ENCODE results near the gene SNN.

The SNN gene
- total RNA-seq = 3.8 to 18.8 (median 10.1) reads per million in 9 experiments

DNA sequence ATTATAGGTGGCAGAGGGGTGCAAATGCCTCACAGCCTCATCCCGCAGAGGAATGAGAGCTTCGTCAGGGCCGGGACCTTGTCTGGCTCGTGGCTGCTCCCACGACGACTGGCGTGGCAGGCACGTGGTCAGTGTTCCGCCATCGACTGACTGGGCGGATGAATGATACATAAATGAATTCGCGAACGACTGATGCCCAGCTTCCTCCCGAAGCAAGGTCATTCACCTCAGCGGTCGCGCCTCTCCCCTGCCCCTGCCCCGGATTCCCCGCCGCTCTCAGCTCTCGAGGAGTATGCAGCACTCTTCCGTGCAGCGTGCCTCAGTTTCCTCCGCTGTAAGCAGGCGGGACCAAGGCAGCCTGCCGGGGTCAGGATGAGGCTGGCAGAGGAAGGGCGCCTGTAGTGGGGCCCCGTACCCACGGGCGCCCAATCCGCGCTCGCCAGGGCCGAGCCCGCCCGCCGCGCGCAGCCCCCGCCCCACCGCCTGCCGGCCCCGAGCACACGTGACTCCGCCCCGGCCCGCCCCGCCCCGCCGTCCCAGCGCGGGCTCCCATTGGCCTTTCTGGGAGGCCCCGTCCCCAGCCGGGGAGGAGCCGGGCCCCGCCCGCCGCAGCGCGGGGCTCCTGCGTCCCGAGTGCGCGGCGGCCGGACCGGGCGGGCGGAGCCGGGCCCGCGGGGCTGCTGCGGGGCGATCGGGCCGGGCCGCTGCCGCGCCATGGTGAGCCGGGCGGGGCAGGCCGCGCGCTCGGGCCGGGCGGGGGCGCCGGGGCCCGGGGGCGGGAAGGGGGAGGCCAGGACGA, at the start of gene SNN:
TSS of gene SNN (plus strand) at position 632 of the 799 bp plus-strand sequence. CDS start 7,605 bp downstream, outside the sequence.
- Mint-ChIP-seq H3K27me3 (no peaks in the 10 kb centered on the region), H3K36me3 (ENCODE audit: insufficient read depth) (peaks cover 24% of the 10 kb centered on the region), H3K9me3 (no peaks in the 10 kb centered on the region), H3K4me1 (ENCODE audit: low read depth in 2 of 2) (peaks cover 41 to 46% of the 10 kb centered on the region in 2 donors), H3K27ac (no peak within 1 kb of the TSS), H3K4me3 (peak within 1 kb of the TSS; percentile 70 to 76)
- DNase-seq = peak; percentile 75 to 81 (median 77)
- ATAC-seq (replicated peaks) = peak; percentile 90

DNA sequence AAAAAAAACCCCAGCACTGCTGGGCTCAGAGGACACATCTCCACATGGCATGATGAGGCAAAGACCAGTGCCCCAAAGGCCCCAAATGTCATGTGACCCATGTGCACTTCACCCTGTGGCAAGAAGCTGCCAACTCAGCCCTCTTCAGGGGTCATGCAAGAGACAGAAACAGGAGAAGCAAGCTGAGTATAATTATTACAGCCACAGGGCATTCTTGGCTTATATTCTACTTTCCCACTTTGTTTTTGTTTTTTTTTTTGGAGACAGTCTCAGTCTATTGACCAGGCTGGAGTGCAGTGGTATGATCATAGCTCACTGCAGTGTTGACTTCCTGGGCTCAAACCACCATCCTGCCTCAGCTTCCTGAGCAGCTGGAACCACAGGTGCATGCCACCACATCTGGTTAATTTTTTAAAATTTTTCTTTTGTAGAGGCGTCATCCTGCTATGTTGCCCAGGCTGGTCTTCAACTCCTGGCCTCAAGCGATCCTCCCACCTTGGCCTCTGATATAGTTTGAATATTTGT, 48.9 kb upstream of the SNN start:
- no peaks in the 10 kb centered on the region for H3K27me3 Mint-ChIP-seq
- DNase-seq = peak; percentile 21 to 36 (median 28)

DNA sequence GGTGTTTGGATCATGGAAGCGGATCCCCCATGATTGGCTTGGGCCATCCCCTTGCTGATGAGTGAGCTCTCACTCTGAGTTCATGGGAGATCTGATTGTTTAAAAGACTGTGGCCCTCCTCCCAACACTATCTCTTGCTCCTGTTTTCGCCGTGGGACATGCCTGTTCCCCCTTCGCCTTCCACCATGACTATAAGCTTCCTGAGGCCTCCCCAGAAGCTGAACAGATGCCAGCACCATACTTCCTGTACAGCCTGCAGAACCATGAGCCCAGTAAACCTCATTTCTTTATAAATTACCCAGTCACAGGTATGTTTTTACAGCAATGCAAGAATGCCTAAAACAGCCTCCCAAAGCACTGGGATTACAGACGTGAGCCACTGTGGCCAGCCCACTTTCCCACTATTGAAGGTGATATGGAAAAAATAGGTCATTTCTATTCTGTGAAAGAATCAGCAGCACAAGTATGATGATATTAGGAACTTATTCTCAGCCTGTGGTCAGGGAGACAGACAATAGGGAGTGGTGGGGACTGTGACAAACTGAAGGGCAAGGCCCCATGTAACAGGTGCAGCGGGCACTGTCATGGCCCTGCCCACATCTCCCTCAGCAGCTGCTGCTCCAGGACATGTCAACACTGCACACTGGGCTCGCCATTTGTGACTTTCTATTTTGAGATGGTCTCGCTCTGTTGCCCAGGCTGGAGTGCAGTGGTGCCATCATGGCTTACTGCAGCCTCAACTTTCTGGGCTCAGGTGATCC, 47.8 kb upstream of the SNN start:
- no peak for ATAC-seq (replicated peaks)
- Mint-ChIP-seq H3K27ac (peak overlapping the region; percentile 97), H3K4me3 (peak overlapping the region; percentile 84 to 86), H3K27me3 (no peaks in the 10 kb centered on the region), H3K4me1 (ENCODE audit: low read depth in 2 of 2) (peaks cover 49 to 53% of the 10 kb centered on the region in 2 donors), H3K36me3 (ENCODE audit: insufficient read depth) (peaks cover 19% of the 10 kb centered on the region), H3K9me3 (peaks cover 0 to 6% of the 10 kb centered on the region in 2 donors)
- DNase-seq = no peak

More for the DNA sequence above, 48.9 kb upstream of the SNN start:
- peaks cover 19% of the 10 kb centered on the region for H3K36me3 Mint-ChIP-seq (ENCODE audit: insufficient read depth)
- peak overlapping the region; percentile 84 to 86 for H3K4me3 Mint-ChIP-seq
- peaks cover 0 to 6% of the 10 kb centered on the region in 2 donors for H3K9me3 Mint-ChIP-seq
- peak overlapping the region; percentile 97 for H3K27ac Mint-ChIP-seq
- peak; percentile 66 for ATAC-seq (replicated peaks)
- peaks cover 46 to 53% of the 10 kb centered on the region in 2 donors for H3K4me1 Mint-ChIP-seq (ENCODE audit: low read depth in 2 of 2)

DNA sequence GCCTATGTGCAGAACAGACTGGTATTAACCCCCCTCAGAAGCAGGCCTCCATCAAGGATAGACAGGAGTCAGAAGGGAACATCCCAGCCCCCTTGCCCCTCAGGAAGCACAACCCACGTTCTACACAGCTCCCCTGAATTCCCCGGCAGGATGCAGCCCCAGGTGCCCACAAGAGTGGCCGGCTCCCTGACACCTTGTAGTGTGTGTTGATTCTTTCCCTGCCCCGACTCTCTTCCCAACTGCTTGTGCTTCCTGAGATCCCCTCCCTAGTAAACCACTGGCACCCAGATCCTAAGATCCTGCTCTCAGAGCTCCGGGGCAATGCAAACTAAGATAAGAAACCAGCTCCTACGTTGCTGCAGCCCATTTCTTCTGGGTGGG, 46.7 kb upstream of the SNN start:
- no peak for DNase-seq
- H3K27me3 Mint-ChIP-seq = no peaks in the 10 kb centered on the region
- peaks cover 53 to 54% of the 10 kb centered on the region in 2 donors for H3K4me1 Mint-ChIP-seq (ENCODE audit: low read depth in 2 of 2)
- peak overlapping the region; percentile 84 to 86 for H3K4me3 Mint-ChIP-seq
- peak overlapping the region; percentile 97 for H3K27ac Mint-ChIP-seq
- peaks cover 0 to 6% of the 10 kb centered on the region in 2 donors for H3K9me3 Mint-ChIP-seq
- no peak for ATAC-seq (replicated peaks)
- peaks cover 19% of the 10 kb centered on the region for H3K36me3 Mint-ChIP-seq (ENCODE audit: insufficient read depth)

DNA sequence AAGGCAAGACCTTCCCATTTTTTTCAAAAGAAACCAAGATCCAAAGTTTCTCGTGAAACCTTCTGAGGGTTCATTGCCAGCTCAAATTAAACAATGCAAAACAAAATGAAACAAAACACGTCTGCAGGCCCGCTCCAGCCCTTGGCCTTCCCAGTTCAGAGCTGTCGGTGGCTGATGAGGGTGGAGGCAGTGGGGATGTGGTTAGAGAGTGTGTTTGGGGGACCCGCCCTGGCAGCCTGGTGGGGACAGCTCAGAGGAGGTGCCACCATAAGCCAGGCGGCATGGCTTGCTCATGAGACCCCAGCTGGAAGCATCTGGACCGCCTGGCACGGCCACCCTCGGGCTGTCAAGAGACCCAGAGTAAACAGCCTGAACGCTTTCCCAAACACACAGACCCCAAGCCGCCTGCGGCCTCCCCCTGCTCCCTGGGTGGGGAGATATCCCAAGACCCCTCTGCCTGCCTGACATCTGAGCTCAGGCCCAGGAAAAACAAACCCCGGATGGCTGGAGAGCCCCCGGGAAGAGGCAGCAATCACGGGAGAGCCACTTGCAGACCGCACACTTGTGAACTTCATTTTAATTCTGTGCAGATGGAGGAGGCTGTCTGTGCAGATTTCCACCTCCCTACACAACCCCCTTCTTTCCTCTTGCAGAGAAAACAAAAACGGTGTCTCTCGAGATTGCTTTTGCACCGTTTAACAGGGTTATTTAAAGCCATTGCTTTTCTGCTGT, 46.2 kb upstream of the SNN start:
- ATAC-seq (replicated peaks) (peak; percentile 90), DNase-seq (peak; percentile 68)
- H3K9me3 Mint-ChIP-seq = peaks cover 0 to 6% of the 10 kb centered on the region in 2 donors
- H3K4me3 Mint-ChIP-seq = peak overlapping the region; percentile 84 to 86
- H3K36me3 Mint-ChIP-seq (ENCODE audit: insufficient read depth) = peaks cover 19% of the 10 kb centered on the region
- H3K4me1 Mint-ChIP-seq (ENCODE audit: low read depth in 2 of 2) = peaks cover 53 to 54% of the 10 kb centered on the region in 2 donors
- peak overlapping the region; percentile 97 for H3K27ac Mint-ChIP-seq
- no peaks in the 10 kb centered on the region for H3K27me3 Mint-ChIP-seq

DNA sequence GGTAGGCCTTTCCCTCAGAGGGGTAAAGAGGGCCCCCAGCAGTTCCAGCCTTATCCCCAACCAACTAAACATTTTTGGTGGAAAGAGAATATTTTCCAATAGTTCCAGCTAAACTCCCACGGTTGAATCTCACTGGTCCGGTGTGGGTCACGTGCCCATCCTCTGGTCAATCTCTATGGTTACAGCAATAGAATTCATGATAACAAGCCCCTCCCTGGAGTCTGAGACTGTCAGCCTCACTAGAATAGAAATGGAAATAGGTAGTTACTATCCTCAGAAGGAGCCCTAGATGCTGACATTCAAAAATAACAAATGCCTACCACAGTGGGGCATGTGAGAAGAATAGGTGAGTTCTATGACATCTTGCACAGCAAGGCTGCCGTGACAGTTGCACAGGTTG, 44.0 kb upstream of the SNN start:
- peak overlapping the region; percentile 59 to 66 for H3K4me3 Mint-ChIP-seq
- ATAC-seq (replicated peaks) (no peak), DNase-seq (no peak)
- peaks cover 47 to 49% of the 10 kb centered on the region in 2 donors for H3K4me1 Mint-ChIP-seq (ENCODE audit: low read depth in 2 of 2)
- no peaks in the 10 kb centered on the region for H3K27me3 Mint-ChIP-seq
- H3K36me3 Mint-ChIP-seq (ENCODE audit: insufficient read depth) = peaks cover 15% of the 10 kb centered on the region
- H3K27ac Mint-ChIP-seq = peak overlapping the region; percentile 73 to 83
- H3K9me3 Mint-ChIP-seq = peaks cover 0 to 6% of the 10 kb centered on the region in 2 donors

DNA sequence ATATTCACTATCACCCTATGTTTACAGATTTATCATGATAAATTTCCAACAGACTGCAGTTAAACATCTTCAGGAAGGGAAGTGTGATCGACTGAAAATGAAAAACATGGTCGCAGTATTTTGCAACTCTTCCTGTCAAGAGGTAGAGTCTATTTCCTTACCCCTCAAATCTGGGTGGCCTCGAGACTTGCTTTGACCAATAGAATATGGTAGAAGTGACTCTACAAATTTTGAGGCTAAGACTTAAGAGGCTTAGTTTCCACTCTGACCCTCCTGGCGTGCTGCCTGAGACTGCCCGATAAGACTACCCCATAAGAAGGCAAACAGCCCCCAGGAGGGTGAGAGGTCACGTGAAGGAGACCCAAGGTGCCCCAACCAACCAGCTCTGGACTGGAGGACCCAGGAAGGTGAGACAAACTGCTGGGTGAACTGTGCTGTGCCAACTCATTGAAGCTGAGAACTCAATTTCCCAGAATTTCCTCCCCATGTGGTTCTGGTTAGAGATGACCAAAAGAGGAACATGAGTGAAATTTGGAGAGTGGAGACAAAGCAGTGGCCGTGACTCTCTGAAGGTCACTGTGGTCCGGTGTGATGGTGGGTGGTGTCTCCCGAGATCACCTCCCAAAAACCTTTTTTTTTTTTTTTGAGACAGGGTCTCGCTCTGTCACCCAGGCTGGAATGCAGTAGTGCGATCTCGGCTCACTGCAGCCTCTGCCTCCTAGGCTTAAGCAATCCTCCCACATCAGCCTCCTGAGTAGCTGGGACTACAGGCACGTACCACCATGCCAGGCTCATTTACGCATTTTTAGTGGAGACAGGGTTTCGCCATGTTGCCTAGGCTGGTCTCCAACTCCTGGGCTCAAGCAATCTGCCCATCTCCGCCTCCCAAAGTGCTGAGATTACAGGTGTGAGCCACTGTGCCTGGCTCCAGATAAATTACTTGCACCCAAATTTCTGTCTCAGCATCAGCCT, 43.3 kb upstream of the SNN start:
- Mint-ChIP-seq H3K36me3 (ENCODE audit: insufficient read depth) (peaks cover 11% of the 10 kb centered on the region), H3K4me1 (ENCODE audit: low read depth in 2 of 2) (peaks cover 43 to 44% of the 10 kb centered on the region in 2 donors), H3K27me3 (no peaks in the 10 kb centered on the region), H3K27ac (peak overlapping the region; percentile 73 to 83), H3K9me3 (peaks cover 0 to 6% of the 10 kb centered on the region in 2 donors), H3K4me3 (peak overlapping the region; percentile 59 to 66)
- DNase-seq (no peak), ATAC-seq (replicated peaks) (no peak)

DNA sequence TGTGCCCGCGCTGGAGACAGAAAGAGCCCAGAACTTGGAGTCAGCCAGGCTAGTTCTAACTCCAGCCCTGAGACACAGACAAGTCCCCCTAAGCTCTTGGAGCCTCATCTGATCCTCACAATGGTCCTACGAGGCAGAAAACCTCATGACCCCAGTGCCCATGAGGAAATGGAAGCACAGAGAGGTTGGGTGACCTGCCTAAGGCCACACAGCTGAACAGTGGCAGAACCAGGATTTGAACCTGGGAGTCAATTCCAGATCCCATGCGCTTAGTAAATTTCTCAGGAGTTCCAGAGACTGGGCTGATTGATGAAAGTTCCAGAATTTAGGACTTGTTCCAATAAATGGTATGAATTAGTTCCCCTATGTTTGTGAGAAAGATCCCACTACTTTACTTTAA, 42.5 kb upstream of the SNN start:
- ATAC-seq (replicated peaks) = no peak
- Mint-ChIP-seq H3K27me3 (no peaks in the 10 kb centered on the region), H3K4me3 (no peak overlapping the region), H3K27ac (peak overlapping the region; percentile 8 to 32), H3K9me3 (no peaks in the 10 kb centered on the region), H3K4me1 (ENCODE audit: low read depth in 2 of 2) (peaks cover 37 to 38% of the 10 kb centered on the region in 2 donors), H3K36me3 (ENCODE audit: insufficient read depth) (peaks cover 11% of the 10 kb centered on the region)
- no peak for DNase-seq

DNA sequence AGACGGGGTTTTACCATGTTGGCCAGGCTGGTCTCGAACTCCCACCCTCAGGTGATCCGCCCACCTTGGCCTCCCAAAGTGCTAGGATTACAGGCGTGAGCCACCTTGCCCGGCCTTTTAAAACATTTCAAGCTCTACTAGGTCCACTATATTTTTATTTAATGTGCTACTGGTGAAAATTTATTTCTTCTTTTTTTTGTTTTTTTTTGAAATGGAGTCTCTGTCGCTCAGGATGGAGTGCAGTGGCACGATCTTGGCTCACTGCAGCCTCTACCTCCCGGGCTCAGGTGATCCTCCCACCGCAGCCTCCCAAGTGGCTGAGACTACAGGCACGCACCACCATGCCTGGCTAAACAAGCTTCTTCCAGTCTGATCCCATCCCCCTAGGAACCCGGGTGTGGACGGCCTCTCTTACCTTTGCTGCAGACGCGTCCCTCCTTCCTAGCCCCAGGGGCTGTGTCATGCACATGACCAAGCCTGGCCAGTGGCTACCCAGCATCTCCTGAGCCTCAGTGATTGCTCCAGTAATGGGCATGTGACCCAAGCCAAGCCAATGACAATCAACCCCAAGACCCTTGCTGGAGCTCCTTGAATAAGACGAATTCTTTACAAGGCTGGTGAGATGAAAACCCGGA, 41.5 kb upstream of the SNN start:
- ATAC-seq (replicated peaks) (no peak), DNase-seq (no peak)
- H3K4me3 Mint-ChIP-seq = no peak overlapping the region
- H3K36me3 Mint-ChIP-seq (ENCODE audit: insufficient read depth) = peaks cover 5% of the 10 kb centered on the region
- H3K27me3 Mint-ChIP-seq = no peaks in the 10 kb centered on the region
- H3K4me1 Mint-ChIP-seq (ENCODE audit: low read depth in 2 of 2) = peaks cover 32 to 35% of the 10 kb centered on the region in 2 donors
- no peaks in the 10 kb centered on the region for H3K9me3 Mint-ChIP-seq
- no peak overlapping the region for H3K27ac Mint-ChIP-seq

DNA sequence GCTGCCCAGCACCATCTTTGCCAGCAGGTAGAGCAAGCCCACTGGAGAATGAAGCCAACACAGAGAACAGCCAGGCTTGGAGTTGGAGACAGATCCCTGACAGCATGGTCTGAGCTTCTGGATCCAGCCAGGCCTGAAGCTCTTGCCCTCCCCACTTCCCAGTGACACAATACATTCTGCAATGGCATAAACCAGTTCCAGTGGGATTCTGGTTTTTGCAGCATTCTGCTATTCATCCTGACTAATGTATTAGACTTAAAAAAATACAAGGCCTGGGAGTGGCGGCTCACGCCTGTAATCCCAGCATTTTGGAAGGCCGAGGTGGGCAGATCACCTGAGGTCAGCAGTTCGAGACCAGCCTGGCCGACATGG, 41.0 kb upstream of the SNN start:
- H3K36me3 Mint-ChIP-seq (ENCODE audit: insufficient read depth) = no peaks in the 10 kb centered on the region
- DNase-seq (no peak), ATAC-seq (replicated peaks) (no peak)
- peaks cover 27 to 30% of the 10 kb centered on the region in 2 donors for H3K4me1 Mint-ChIP-seq (ENCODE audit: low read depth in 2 of 2)
- no peaks in the 10 kb centered on the region for H3K27me3 Mint-ChIP-seq
- H3K27ac Mint-ChIP-seq = no peak overlapping the region
- no peak overlapping the region for H3K4me3 Mint-ChIP-seq
- no peaks in the 10 kb centered on the region for H3K9me3 Mint-ChIP-seq

DNA sequence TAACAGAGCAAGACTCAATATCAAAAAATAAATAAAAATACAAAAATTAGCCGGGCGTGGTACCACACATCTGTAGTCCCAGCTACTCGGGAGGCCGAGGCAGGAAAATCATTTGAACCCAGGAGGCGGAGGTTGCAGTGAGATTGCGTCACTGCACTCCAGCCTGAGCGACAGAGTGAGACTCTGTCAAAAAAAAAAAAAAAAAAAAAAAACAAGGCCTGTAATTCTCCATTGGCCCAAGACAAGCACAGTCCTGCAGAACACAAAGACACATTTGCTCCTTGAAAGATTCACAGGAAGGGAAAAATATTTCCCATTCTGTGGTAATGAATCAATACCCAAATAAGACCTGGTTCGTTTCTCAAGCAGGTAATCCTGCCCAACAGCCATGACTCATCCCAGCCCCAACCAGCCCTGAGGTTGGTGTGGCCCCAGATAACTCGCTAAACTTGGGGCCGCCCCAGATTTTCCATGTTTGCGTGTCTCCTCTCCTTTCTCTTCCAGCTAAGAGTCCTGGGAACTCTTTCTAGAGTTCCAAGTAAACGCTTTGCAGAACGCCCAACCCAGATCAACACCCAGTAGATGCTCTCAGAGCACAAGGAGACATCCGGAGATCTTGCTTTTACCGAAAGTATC, 40.3 kb upstream of the SNN start:
- no peaks in the 10 kb centered on the region for H3K36me3 Mint-ChIP-seq (ENCODE audit: insufficient read depth)
- no peaks in the 10 kb centered on the region for H3K27me3 Mint-ChIP-seq
- no peak overlapping the region for H3K27ac Mint-ChIP-seq
- ATAC-seq (replicated peaks) = no peak
- peaks cover 22 to 25% of the 10 kb centered on the region in 2 donors for H3K4me1 Mint-ChIP-seq (ENCODE audit: low read depth in 2 of 2)
- DNase-seq = no peak
- no peaks in the 10 kb centered on the region for H3K9me3 Mint-ChIP-seq
- H3K4me3 Mint-ChIP-seq = no peak overlapping the region

All from effector memory CD8-positive, alpha-beta T cell (primary cell).